ENCODE measurements around the gene CLPTM1L.
A peak's percentile ranks its signal among the peaks of the same experiment; 100 is the strongest.
"Not testable (repeated sequence)": the region's sequence is repeated elsewhere in the genome, so short reads cannot be mapped to it uniquely, and the experiment has no call there.

CLPTM1L gene

GRCh38 chr5:1338506-1339070 is 6.3 kb downstream of the CLPTM1L start:
- no peak for DNase-seq

GRCh38 chr5:1338196-1338490 is 6.8 kb downstream of the CLPTM1L start:
- no peak for DNase-seq

- no peak for DNase-seq
Measured at GRCh38 chr5:1337489-1338195, 7.3 kb downstream of the CLPTM1L start.

GRCh38 chr5:1336749-1337488 is 8.0 kb downstream of the CLPTM1L start:
- no peak for DNase-seq

- DNase-seq, result no peak
Measured at GRCh38 chr5:1336106-1336561, 8.8 kb downstream of the CLPTM1L start.

GRCh38 chr5:1335540-1336095 is 9.3 kb downstream of the CLPTM1L start:
- DNase-seq, result no peak

- DNase-seq, result no peak
Measured at GRCh38 chr5:1334831-1335539, 9.9 kb downstream of the CLPTM1L start.

GRCh38 chr5:1333986-1334385 is 10.9 kb downstream of the CLPTM1L start:
- no peak for DNase-seq

GRCh38 chr5:1333286-1333685 is 11.6 kb downstream of the CLPTM1L start:
- not testable (repeated sequence) for DNase-seq

- DNase-seq, result no peak
Measured at GRCh38 chr5:1332461-1333001, 12.4 kb downstream of the CLPTM1L start.

GRCh38 chr5:1331861-1332405 is 13.0 kb downstream of the CLPTM1L start:
- DNase-seq, result no peak

- DNase-seq, result no peak
Measured at GRCh38 chr5:1330847-1331831, 13.8 kb downstream of the CLPTM1L start.

GRCh38 chr5:1330146-1330846 is 14.6 kb downstream of the CLPTM1L start:
- peak; percentile 57 for DNase-seq

- DNase-seq, result no peak
Measured at GRCh38 chr5:1329111-1329579, 15.8 kb downstream of the CLPTM1L start.

GRCh38 chr5:1328237-1329110 is 16.4 kb downstream of the CLPTM1L start:
- DNase-seq, result peak; percentile 1

GRCh38 chr5:1326901-1327756 is 17.8 kb downstream of the CLPTM1L start:
- not testable (repeated sequence) for DNase-seq

GRCh38 chr5:1326532-1326875 is 18.4 kb downstream of the CLPTM1L start:
- not testable (repeated sequence) for DNase-seq

GRCh38 chr5:1325870-1326531 is 18.9 kb downstream of the CLPTM1L start:
- no peak for DNase-seq
